ENCODE measurements around the gene FADS3.

GRCh38 chr11:61862714-61863547 lies 28.4 kb downstream of the FADS3 start:
- TF ChIP-seq CTCF (IDR thresholded peaks at IDR 0.05 in 2 of 3, conservative IDR thresholded peaks at IDR 0.05 in 1 of 3; ENCODE audit: insufficient read depth in 2 of 3, low read depth in 1 of 3, low read length in 3 of 3) (no peak), PYGO2 (tag; IDR thresholded peaks at IDR 0.05) (no peak), USF2 (CRISPR knock-in tag; IDR thresholded peaks at IDR 0.05) (no peak), CLOCK (CRISPR knock-in tag; IDR thresholded peaks at IDR 0.05; ENCODE audit: borderline replicate concordance) (no peak), CREB1 (IDR thresholded peaks at IDR 0.05) (no peak), CREB1 (CRISPR knock-in tag; IDR thresholded peaks at IDR 0.05) (no peak), LARP7 (IDR thresholded peaks at IDR 0.05) (no peak), GATA2 (CRISPR knock-in tag; IDR thresholded peaks at IDR 0.05) (no peak), COPS2 (conservative IDR thresholded peaks at IDR 0.05) (no peak), RNF2 (IDR thresholded peaks at IDR 0.05) (no peak), BHLHE40 (IDR thresholded peaks at IDR 0.05; ENCODE audit: low read length) (no peak)

Measured in K562 (cell line).